SKM-1 (cell line): ENCODE measurements around the gene UNC119B.
"Not testable (repeated sequence)": the region's sequence is repeated elsewhere in the genome, so short reads cannot be mapped to it uniquely, and the experiment has no call there.

Source experiments
- DNase-seq: peaks from one replicate; lab custom pipeline; 2025; ENCODE audit not compliant: unreplicated experiment; lab: John Stamatoyannopoulos, UW

Gene UNC119B

DNA sequence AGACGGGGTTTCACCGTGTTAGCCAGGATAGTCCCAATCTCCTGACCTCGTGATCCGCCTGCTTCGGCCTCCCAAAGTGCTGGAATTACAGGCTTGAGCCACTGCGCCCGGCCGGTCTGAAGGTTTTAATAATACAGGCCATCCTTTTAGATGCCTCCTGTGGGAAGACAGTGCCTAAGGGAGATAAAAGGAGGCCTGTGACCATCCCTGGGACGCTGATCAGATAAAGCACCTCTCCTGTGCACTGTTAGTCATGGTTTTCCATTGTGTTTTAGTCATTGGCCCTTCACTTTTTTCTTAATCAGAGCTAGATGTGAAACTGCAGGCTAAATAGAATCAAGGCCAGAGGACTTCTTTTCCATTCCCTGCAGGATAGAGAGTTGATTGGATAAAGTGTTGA, 7.8 kb downstream of the UNC119B start:
- no peak for DNase-seq

DNA sequence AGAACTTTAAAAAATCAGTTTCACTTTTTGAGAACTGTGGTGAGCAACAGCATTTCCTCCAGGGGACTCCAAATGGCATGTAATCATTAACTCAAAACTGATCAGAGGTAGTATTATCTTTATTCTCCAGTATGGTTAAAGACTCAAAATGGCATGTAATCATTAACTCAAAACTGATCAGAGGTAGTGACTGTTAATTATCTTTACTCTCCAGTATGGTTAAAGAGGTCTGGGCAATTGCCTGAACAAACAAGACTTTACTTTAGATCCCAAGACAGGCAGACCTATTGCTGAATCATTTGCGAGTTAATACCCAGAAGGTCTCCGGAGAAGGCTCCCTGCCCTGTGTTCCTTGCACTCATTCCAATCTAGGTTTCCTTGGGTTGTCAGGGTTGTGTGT, 8.8 kb downstream of the UNC119B start:
- no peak for DNase-seq

DNA sequence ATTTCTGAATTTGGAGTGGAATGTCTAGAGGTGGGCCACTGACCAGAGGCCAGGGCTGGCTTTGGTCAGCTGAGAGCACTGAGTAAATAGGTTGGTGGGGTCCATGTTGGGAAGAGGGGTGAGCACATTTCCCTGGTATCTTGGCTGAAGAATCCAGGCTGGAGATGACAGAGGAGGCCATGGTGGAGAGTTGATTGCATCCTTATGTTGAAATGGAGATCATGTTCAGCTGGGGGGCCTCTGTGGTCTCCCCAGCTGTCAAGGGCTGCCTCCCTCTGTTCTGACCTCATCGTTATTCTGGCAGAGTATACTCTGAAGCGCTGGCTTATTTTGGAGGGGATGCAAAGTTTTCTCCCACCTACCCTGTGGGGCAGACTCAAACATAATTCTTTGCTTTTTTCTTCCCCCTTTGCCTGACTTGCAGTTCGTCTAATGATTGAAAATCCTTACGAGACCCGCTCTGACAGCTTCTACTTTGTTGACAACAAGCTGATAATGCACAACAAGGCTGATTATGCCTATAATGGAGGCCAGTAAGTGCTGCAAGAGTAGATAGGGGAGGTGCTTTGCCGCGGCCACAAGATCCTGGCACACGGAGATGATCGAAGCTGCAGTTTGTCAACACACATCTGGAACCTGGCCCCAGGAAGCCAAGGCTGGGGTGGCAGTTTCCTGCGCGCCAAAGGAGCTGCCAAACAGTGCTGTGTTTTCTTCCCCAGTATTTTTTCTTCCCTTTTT, 9.4 kb downstream of the UNC119B start:
- no peak for DNase-seq

DNA sequence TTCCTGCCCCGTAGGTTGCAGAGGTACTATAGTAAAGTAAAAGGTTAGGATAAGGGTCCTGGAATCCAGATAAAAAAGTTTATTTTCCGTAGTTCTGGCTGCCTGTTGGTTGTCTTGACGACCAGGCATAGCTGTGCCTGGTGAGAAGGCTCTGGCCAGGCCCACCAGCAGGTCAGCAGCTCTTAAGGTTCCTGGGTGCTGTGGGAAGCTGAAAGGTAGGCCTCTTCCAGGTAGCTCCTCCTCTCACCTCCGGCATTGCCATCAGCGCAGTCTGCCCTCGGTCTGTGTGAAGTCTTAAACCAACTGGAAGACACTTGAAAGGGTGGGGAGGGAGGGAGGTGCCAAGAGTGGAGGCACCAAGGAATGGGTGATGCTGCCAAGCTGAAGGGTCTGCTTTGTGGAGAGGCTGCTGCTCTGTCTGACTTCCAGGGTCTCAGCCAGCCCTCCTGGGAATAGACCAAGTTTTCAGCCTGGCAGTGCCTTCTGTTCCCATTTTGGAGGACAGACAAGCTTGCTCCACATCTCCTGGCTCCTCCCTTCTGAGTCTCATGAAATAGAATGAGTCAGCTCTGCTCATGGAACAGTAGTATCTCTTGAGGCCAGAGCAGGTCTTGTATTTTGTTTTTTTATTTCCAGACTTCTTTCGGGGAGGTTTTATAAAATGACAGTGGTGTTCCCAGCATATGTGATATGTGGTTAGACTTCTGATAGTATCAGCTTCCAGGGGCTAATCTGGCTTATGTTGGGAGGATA, 10.2 kb downstream of the UNC119B start:
- no peak for DNase-seq

DNA sequence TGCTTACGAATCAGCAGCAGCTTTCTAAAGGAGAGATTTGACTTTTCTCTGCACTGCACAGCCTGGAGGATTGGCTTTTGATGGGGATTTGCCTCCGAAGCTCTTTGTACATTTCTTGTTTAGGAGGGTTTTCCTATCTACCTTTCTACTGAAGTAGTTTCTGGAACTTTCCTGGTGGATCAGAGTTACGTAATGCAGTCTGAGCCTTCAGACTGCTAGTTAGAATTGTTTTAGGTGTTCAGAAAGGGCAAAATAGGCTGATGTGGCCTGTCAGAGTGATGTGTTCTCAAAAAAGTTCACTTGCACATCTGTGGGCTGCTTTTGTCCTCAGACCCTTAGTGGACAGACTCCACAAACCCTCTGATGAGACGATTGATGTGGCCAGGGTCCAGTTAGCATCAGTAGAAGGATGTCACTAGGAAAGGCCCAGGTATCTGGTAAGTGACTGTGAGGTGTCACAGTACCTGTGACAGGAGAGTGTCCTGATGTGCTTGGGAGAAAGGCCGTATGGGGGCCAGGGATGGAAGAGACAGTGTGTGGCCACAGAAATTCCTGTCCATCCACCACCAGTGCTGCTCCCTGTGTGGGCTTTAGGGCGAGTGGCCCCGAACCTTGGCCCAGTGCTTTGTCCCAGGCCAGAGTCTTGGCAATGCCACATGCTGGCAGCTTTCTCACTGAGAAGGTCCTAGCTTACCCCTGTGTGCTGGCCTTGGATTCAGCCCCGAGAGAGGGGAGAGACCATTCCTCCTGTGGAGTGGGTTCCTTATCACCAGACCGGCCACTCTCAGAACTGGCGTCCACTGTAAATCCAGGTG, 10.9 kb downstream of the UNC119B start:
- no peak for DNase-seq

DNA sequence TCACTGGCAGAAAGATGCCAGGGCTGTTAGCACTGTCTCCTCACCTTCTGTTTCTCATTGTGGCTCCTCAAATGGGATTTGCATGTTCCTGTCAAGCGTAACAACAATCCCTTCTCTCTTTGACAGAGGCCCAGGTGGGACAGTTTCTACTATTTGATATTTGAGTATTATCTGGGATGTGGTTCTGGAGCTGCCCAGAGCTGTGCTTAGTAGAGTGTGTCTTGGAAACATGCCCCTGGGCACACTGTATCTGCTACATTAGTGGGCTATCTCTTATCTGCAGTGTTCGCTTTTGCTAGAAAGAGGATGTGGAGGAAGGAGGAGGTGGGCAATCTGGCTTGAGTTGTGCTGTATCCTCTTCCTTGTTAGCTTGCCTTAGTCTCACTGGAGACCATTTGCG, 11.6 kb downstream of the UNC119B start:
- no peak for DNase-seq

DNA sequence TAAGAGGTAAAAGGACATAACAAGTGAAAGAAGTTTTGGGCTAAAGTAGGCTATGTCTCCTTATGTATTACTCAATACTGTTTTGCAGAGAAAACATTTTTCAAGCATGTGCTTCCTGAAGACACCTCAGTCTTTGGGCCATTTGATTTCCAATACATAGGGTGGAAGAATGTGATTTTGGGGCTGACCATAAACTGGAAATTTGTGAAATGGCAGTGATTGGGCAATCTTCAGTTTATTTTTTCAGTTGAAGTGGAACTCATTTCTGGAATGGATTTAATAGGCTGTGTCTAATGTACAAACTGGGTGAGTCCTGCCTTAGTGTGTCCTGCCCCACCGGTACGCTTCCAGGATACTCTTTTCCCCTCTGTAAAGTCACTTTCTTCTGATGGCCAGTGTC, 12.5 kb downstream of the UNC119B start:
- no peak for DNase-seq

DNA sequence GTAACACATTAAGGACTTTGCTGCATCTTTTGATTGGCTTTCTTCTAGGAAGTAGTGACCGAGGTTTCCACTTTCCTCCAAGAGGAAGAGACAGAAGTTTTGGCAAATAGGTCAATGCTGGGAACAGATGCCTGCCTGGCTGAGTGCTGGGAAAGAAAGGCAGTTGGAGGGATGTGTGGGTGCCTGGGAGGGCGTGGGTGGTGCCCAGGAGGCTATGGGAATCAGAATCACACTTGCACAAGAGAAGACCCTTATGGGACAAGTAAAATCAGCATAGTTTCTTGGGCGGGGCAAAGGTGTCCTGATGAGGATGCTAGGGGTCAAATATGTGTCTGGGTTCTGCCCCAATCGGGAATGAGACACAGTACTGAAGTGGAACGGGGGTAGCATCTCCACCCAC, 14.5 kb downstream of the UNC119B start:
- DNase-seq: no peak

DNA sequence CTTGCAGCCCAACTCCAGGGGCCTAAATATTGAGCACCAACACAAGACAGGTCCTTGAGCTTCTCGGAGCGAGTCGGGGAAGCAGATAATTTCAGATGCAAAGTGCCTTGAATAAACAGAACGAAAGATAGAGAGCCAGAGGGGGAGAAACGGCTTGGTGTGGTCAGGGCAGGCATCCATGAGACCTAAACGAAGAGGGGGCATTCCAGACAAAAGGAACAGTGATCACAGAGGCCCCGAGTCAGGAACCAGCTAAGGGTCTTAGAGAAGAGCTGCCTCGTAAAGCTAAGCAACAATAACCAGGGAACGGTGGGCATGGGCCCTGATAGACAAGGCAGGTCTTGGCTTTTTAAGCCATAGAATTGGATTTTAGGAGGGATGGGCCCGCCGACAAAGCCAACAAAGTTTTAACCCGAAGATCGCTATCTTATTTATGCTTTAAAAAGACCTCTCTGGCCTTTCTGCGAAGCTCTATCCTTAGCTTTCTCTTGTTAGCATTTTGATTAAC, 14.9 kb downstream of the UNC119B start:
- no peak for DNase-seq

DNA sequence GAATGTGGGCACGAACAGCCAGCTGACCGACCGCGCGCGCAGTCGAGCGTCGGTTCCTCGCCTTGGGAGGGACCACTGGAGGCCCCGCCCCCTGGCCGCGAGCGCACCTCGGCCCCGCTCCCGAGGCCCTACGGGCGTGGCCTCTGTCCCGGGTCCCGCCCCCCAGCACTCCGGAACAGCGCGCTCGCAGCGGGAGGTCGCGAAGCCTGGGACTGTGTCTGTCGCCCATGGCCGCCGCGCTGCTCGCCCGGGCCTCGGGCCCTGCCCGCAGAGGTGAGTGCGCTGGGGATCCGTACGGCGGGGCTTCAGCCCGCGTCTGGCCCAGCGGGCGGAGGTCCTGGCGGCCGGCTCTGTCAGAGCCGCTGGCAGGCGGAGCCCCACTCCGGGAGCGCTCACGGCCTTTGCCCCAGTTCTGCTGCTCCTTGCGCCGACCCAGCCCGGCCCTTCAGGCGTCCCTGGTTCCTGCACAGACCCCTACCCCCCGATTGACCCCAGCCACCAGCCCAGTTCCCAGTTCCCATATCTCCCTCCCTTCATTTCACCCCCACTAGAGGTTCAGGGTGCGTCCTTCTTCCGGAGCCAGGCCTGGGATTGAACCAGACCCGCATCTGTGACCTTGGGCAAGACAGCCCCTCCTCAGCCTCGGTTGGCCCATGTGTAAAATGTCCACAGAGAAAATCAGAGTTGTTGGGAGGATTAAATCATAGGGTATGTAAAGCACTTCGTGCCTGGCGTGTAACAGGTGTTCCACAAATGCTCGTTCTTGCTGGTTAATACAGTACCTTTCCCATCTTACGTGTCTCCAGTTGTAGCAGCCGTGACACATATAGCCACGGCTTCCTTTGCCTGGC, 15.6 kb downstream of the UNC119B start, which contains the start of gene ACADS:
Gene ACADS (plus strand): TSS at position 168 of the 851 bp plus-strand sequence. CDS start 60 bp downstream, at position 228.
- DNase-seq: peak; percentile 41

DNA sequence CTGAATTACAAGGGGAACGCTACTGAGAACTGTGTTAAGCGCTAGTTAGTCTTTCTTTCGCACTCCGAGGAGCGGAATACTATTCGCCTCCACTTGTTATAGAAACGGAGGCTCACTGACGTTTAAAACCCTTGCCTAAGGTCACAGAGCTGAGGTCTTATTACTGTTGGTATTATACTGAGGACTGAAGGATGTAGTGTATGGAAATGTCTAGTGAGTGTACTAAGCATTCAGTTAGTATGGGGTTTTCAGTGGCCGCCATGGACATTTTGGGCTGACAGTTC, 16.2 kb downstream of the UNC119B start:
- DNase-seq: no peak

DNA sequence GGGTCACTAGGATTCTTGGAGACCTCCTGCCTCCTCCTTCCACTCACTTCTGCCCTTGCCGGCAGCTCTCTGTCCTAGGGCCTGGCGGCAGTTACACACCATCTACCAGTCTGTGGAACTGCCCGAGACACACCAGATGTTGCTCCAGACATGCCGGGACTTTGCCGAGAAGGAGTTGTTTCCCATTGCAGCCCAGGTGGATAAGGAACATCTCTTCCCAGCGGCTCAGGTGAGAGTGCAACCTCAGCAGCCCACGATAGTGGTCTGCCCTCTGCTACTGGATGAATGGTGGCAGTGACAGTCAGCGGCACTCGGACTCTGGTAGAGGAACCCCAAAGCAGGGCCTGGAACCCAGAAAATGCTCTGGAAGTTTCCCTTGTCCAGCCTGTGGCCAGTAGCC, 16.7 kb downstream of the UNC119B start:
- no peak for DNase-seq

DNA sequence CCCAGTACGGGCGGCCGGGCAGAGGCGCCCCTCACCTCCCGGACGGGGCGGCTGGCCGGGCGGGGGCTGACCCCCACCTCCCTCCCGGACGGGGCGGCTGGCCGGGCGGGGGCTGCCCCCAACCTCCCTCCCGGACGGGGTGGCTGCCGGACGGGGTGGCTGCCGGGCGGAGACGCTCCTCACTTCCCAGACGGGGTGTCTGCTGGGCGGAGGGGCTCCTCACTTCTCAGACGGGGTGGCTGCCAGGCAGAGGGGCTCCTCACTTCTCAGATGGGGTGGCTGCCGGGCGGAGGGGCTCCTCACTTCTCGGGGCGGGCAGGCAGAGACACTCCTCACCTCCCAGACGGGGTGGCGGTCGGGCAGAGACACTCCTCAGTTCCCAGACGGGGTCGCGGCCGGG, 21.9 kb downstream of the UNC119B start:
- not testable (repeated sequence) for DNase-seq

DNA sequence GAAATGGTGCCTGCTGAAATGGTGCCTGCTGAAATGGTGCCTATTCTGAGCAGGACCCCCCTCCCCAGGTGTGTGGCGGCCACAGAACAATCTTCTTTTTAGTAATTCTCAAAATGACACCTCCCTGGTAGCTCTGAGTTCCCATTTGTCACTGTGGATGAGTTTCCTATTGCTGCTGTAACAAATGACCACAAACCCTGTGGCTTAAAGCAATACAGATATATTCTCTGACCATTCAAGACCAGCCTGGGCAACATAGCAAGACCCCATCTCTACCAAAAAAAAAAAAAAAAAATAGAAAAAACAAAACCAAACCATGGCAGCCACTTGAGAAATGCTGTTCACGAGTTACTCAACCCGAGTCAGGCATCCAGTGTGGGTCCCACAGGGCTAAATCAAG, 23.3 kb downstream of the UNC119B start:
- DNase-seq: no peak

DNA sequence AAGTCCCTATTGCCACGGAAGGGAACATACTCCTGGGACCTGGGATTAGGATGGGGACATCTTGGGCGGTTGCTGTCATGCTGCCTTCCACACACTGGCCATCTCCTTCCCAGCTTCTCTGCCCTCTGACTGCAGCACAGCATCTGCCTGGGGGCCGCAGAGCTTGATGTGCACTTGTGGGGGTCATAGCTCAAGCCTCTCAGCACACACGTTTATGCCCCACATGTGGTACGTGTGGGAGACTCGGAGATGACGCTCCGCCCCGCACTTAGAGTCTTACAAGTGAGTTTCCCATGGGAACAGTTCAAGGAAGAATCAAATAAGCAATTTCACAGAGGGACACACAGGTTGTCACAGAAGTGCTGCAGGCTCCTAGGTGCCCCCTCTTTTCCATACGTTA, 24.0 kb downstream of the UNC119B start:
- DNase-seq: no peak

DNA sequence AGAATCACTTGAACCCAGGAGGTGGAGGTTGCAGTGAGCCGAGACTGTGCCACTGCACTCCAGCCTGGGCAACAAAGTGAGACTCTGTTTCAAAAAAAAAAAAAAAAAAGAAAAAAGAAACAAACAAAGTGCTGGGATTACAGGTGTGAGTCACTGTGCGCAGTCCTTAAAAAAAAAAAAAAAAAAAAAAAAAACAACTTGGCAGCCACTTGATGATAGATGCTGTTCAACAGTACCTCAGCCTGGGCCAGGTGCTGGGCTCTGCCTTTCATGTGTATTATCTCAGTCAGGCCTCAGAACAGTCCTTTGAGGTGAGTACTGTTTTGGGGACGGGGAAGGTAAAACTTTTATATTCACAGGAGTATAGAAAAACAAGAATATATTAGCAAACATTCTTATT, 24.9 kb downstream of the UNC119B start:
- no peak for DNase-seq

DNA sequence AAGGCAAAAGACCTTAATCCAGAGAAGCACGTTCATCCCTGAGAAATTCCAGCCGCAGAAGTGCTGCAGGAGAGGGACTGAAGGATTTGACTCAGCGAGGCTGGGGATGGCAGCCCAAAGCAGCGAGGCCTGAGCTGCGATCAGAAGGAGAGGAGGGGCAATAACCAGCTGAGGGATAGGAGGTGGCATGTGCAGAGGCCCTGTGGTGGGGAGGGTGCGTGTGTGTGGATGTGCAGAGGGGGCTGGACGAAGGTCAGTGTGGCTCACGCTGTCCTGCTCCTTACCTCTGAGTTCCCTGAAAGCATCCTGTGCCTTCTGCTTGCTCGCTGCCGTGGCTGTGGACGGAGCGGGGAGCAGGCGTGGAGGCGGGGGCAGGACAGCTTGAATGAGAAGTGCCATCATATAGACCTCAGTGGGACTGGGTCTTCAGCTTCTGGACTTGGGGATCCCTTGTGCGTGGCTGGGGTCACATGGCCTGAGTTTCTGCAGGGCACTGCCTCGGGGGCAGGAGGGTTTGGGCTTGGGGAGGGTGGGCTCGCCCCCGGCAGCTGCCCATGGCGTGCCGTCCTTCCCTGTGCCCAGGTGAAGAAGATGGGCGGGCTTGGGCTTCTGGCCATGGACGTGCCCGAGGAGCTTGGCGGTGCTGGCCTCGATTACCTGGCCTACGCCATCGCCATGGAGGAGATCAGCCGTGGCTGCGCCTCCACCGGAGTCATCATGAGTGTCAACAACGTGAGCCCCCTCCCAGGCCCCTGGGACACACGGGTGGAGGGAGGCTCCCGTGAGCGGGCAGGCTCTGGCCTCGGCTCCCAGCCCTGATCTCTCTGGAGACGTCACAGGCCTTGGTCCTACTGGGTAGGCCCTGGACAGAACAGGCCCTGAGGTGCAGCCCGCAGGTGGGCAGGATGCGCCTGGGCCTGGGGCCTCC, 26.4 kb downstream of the UNC119B start:
- no peak for DNase-seq

DNA sequence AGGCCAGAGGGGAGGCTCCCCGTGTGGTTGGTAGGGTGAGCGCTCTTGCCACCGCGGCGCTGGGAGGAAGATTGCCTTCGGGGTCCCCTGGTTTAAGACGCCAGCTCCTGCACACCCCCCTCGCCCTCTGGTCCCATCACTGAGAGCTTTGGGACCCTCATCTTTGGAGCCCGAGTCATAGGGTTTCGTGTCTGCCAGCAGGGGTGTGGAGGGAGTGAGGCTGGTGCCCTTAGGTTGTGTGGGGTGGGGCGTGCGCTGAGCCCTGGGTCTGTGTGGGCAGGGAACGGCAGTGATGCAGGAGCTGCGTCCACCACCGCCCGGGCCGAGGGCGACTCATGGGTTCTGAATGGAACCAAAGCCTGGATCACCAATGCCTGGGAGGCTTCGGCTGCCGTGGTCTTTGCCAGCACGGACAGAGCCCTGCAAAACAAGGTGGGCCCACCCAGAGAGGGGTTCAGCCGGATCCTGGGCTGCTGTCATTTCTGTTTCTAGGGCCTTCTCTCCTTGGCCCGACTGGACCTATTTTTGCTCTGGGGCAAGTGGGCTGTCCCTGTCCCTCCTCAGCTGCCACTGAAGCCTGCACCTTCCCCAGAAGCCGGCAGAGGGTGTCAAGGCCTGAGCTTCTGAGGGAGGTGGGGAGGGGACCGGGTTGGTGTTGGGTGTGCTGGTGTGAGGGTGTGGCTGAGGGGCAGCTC, 27.4 kb downstream of the UNC119B start:
- DNase-seq: no peak
